Activated CD4-positive, alpha-beta T cell treated with anti-CD3 and anti-CD28 coated beads for 36 hours (primary cell): ENCODE results near the gene SLC25A21. TPM values are rescaled to one million over a fixed set of nuclear protein-coding genes. Genes with fewer than 3 reads are reported as not detected.

Experiments
- ATAC-seq: fragments of 200-7000 bp; cut with Tn5 transposase; one replicate; pipeline ENCODE4 v1.10.0; 2021; ENCODE audit warnings: mild to moderate bottlenecking, moderate library complexity
- CTCF ChIA-PET: fragments of 350-600 bp; sonication (Branson Sonifier 250); formaldehyde crosslinking; loops from one replicate; lab custom pipeline; 2021; ENCODE audit warnings: antibody characterized with exemption; lab: Charles Lee
- POLR2A ChIA-PET: fragments of 350-600 bp; sonication (Branson Sonifier 250); formaldehyde crosslinking; loops from one replicate; lab custom pipeline; 2021; ENCODE audit warnings: antibody characterized with exemption, inconsistent platforms; lab: Charles Lee
- DNase-seq: peaks from one replicate; pipeline ENCODE4 v3.0.0-alpha.2; 2020
- H3K27ac Mint-ChIP-seq: one replicate; pipeline ENCODE4 v1.8.0; 2021; ENCODE audit warnings: mixed read lengths
- H3K27me3 Mint-ChIP-seq: one replicate; pipeline ENCODE4 v1.8.0; 2021; ENCODE audit warnings: mixed read lengths
- H3K36me3 Mint-ChIP-seq: one replicate; pipeline ENCODE4 v1.8.0; 2021; ENCODE audit warnings: low read depth, mixed read lengths
- H3K4me1 Mint-ChIP-seq: one replicate; pipeline ENCODE4 v1.8.0; 2021; ENCODE audit warnings: mixed read lengths
- H3K4me3 Mint-ChIP-seq: one replicate; pipeline ENCODE4 v1.8.0; 2021; ENCODE audit warnings: mild to moderate bottlenecking, moderate library complexity, mixed read lengths
- H3K9me3 Mint-ChIP-seq: one replicate; pipeline ENCODE4 v1.8.0; 2021; ENCODE audit warnings: low read depth, mixed read lengths
- intact Hi-C, 2 experiments: fragments of 100-400 bp; cut with DNase I in 1 of 2; cut with micrococcal nuclease in 1 of 2; formaldehyde crosslinking; loops; one replicate each; pipeline versions ENCODE4 v1.14.2 to v1.15.1; 2022 to 2024; cut with DNase I, micrococcal nuclease
- total RNA-seq, 2 experiments: library from RNA; stranded (reverse); gene quantifications; one replicate each; pipeline ENCODE4 v1.2.3, GENCODE V29; 2021

SLC25A21 gene
- total RNA-seq, 2 experiments from 2014 or later: not detected

DNA sequence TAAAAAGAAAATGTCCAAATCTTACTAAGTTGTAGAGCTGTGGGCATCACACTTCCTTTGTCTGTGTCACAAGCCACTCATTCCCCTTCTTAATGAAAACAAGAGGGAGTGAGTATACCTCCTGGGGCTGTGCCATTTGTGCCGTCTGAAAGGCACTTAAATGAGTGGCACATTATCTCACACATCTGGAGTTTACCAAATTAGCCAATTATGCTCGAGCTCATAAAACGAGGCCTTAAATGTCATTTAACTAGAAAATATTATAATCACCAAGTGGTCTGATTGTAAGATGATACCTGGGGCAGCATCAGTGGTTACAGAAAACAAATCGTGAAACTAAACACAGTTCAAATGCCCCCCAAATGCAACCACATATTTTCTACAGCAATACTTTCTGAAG lies 364.7 kb downstream of the SLC25A21 start:
- CTCF ChIA-PET: no interaction called here
- no peaks in the 10 kb centered on the region for H3K9me3 Mint-ChIP-seq
- H3K4me1 Mint-ChIP-seq: no peaks in the 10 kb centered on the region
- DNase-seq: no peak
- no peak overlapping the region for H3K4me3 Mint-ChIP-seq
- no peak overlapping the region for H3K27ac Mint-ChIP-seq
- peaks cover 2% of the 10 kb centered on the region for H3K27me3 Mint-ChIP-seq
- no peak for ATAC-seq
- POLR2A ChIA-PET: no interaction called here
- H3K36me3 Mint-ChIP-seq: no peaks in the 10 kb centered on the region
- intact Hi-C loops: no loop called here

DNA sequence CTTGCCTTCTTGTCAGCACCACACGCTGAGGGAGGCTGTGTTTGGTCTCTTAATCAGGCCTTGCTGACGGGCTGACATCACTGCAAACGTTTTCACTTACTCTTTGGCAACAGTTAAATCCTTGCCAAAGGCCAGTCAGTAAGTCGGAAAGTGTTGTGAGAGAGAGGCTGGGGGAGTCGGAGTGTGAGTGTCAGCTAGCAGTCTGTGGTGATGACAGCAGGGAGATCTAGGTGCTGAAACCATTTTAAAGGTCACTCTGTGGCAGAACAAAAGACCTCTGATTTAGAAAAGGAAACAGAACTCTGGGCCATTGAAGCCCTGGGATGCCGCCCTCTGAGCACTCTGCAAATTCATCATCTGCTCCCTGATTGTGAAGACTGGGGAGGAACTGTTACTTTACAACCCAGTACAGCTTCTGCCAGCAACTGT lies 367.3 kb downstream of the SLC25A21 start:
- H3K27ac Mint-ChIP-seq: no peak overlapping the region
- H3K4me1 Mint-ChIP-seq: no peaks in the 10 kb centered on the region
- no peak for DNase-seq
- peaks cover 2% of the 10 kb centered on the region for H3K27me3 Mint-ChIP-seq
- H3K36me3 Mint-ChIP-seq: no peaks in the 10 kb centered on the region
- intact Hi-C loops: no loop called here
- no peak for ATAC-seq
- CTCF ChIA-PET: no interaction called here
- H3K4me3 Mint-ChIP-seq: no peak overlapping the region
- no peaks in the 10 kb centered on the region for H3K9me3 Mint-ChIP-seq
- POLR2A ChIA-PET: no interaction called here

DNA sequence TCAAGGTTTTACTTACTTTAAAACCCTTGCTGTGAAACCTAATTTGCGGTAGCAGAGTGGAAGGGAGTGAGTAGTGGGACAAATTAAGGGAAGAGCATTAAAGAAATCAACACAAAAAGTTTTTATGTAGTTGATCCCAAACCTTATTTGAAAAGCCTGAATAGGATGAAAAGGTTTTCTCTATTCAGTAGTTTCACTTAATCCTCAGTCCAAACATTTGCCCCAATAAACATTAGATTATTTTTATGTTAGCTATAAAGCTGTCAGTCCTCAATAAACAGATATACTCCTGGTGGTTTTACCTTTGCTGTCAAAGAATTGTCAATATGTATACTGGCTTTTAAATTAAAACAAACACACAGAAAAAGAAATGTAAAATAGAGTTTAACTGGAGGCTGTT lies 374.8 kb downstream of the SLC25A21 start:
- no peak for ATAC-seq
- H3K4me3 Mint-ChIP-seq: no peak overlapping the region
- no peak for DNase-seq
- H3K36me3 Mint-ChIP-seq: no peaks in the 10 kb centered on the region
- intact Hi-C loops: no loop called here
- H3K27me3 Mint-ChIP-seq: peaks cover 3% of the 10 kb centered on the region
- no peaks in the 10 kb centered on the region for H3K4me1 Mint-ChIP-seq
- H3K27ac Mint-ChIP-seq: no peak overlapping the region
- ChIA-PET CTCF (no interaction called here), POLR2A (no interaction called here)
- no peaks in the 10 kb centered on the region for H3K9me3 Mint-ChIP-seq

DNA sequence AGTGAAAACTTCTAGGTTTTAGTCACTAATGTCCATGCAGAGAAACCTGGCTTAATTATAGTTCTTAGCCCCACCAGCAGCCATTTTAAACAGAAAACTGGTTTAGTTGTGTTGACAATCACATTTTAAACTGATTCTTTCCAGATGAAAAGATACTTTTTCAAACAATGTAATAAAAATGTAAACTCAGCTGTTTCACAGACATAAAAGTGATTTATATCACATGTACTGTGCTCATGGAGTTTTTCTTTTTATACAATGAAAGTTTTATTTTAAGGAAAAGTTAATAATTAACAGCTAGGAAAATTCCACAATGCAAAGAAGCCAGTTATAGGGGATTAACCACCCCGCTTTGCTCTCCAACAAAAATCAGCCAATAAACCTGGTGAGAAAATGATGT lies 381.0 kb downstream of the SLC25A21 start:
- Mint-ChIP-seq H3K27me3 (peaks cover 3% of the 10 kb centered on the region), H3K4me1 (no peaks in the 10 kb centered on the region), H3K27ac (no peak overlapping the region), H3K9me3 (no peaks in the 10 kb centered on the region), H3K4me3 (no peak overlapping the region), H3K36me3 (no peaks in the 10 kb centered on the region)
- intact Hi-C loops: no loop called here
- POLR2A ChIA-PET: no interaction called here
- CTCF ChIA-PET: no interaction called here
- no peak for DNase-seq
- ATAC-seq: no peak

DNA sequence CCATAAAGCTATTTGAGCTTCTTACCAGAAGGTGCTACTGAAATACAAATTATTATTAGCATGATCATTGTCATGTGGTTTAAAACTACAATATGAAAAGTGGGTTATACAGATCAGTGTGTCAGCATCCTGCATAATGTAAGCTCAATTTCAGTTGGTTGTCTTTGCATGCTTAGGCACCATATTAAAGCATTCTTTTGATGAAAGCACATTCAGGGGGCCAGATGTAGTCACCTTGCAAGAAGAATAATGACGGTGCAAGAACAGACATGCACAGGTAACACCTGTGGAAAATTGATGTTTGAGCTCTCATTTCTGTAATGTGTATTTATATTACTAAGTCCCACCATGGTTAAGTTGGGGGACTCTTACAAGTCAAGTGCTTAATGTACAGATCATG lies 386.9 kb downstream of the SLC25A21 start:
- Mint-ChIP-seq H3K27me3 (no peaks in the 10 kb centered on the region), H3K27ac (no peak overlapping the region), H3K4me3 (no peak overlapping the region), H3K4me1 (no peaks in the 10 kb centered on the region), H3K36me3 (no peaks in the 10 kb centered on the region), H3K9me3 (peaks cover 11% of the 10 kb centered on the region)
- intact Hi-C loops: no loop called here
- no peak for ATAC-seq
- ChIA-PET CTCF (interaction anchor here (1.0 kb wide), 2 partner anchors 11 to 233 kb away, joined by 3 read pairs; no protein-coding TSS in a partner anchor), POLR2A (no interaction called here)
- no peak for DNase-seq

DNA sequence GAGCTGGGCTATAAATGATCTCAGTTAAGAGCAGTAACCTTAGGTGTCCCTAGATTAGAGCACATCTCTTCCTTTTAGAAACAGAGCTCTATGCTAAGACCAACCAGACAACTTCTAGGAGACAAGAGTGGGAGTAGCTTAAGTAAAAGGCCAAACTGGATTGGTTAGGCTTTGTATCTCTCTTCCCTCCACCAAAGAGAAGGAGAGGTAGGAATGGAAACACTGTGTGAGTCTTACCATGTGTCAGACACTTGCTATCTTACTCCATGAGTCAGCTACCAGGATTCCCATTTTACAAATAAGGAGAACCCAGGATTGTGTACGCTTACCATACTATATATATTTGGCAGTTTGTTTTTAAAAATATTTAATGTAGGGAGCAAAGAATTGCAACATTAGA lies 387.9 kb downstream of the SLC25A21 start:
- peaks cover 11% of the 10 kb centered on the region for H3K9me3 Mint-ChIP-seq
- no peak for ATAC-seq
- no peak overlapping the region for H3K4me3 Mint-ChIP-seq
- H3K27me3 Mint-ChIP-seq: no peaks in the 10 kb centered on the region
- no peak for DNase-seq
- intact Hi-C loops: no loop called here
- H3K4me1 Mint-ChIP-seq: no peaks in the 10 kb centered on the region
- POLR2A ChIA-PET: no interaction called here
- H3K27ac Mint-ChIP-seq: no peak overlapping the region
- CTCF ChIA-PET: no interaction called here
- no peaks in the 10 kb centered on the region for H3K36me3 Mint-ChIP-seq

DNA sequence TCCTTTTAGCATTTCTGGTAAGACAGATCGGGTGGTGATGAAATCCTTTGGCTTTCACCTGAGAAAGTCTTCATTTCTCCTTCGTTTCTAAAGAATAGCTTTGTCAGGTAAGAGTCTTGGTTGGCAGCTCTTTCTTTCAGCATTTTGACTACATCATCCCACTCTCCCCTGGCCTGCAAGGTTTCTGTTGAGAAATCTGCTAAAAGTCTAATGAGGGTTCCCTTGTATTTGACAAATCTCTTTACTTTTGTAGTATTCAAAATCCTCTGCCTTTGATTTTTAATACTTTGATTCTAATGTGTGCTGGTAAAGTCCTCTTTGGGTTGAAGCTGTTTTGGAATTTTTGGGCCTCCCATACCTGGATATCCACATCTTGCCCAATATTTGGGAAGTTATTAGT lies 390.5 kb downstream of the SLC25A21 start:
- intact Hi-C loops: no loop called here
- H3K27me3 Mint-ChIP-seq: no peaks in the 10 kb centered on the region
- no peak overlapping the region for H3K27ac Mint-ChIP-seq
- H3K36me3 Mint-ChIP-seq: no peaks in the 10 kb centered on the region
- H3K4me1 Mint-ChIP-seq: no peaks in the 10 kb centered on the region
- DNase-seq (no peak), ATAC-seq (no peak)
- POLR2A ChIA-PET: no interaction called here
- CTCF ChIA-PET: no interaction called here
- H3K4me3 Mint-ChIP-seq: no peak overlapping the region
- H3K9me3 Mint-ChIP-seq: peaks cover 15% of the 10 kb centered on the region

DNA sequence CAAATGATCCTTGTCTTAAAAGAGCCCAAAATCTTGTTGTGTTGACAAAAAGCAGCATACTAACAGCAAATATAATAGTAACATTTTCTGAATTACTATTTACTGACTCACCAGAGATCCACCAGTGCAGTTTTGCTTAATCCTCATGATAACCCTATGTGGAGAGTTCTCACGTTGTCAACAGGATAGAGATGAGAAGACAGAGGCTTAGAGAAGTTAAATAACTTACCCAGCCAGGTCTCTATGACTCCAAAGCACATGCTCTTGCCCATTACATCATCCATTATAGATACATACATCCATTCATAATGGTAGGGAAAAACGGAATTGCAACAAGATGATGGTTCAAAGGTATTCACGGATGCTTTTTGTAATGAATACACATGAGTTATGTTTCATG lies 398.8 kb downstream of the SLC25A21 start:
- no peaks in the 10 kb centered on the region for H3K4me1 Mint-ChIP-seq
- ChIA-PET POLR2A (no interaction called here), CTCF (no interaction called here)
- DNase-seq (no peak), ATAC-seq (no peak)
- H3K27me3 Mint-ChIP-seq: no peaks in the 10 kb centered on the region
- H3K27ac Mint-ChIP-seq: no peak overlapping the region
- H3K9me3 Mint-ChIP-seq: peaks cover 7% of the 10 kb centered on the region
- no peaks in the 10 kb centered on the region for H3K36me3 Mint-ChIP-seq
- intact Hi-C loops: no loop called here
- H3K4me3 Mint-ChIP-seq: no peak overlapping the region

DNA sequence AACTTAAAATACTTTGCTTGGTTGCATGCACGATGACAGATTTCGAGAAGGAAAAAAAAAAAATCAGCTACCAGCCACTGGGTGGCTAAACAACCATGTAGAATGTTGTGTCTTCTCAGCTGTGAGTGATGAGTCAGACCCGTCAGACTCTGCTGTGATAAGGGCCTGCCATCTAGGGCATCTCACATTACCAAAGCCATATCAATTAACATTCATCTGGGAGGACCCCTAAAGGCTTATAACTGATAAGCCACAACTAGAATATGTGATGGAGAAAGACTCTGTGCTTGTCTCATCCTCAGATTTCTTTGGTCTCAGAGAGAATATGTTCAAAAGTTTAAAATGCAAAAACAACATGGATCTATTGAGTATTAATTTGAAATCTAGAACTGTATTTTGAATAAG lies 399.3 kb downstream of the SLC25A21 start:
- POLR2A ChIA-PET: no interaction called here
- no peak overlapping the region for H3K27ac Mint-ChIP-seq
- H3K4me3 Mint-ChIP-seq: no peak overlapping the region
- H3K27me3 Mint-ChIP-seq: no peaks in the 10 kb centered on the region
- H3K9me3 Mint-ChIP-seq: peaks cover 6% of the 10 kb centered on the region
- intact Hi-C loops: no loop called here
- H3K4me1 Mint-ChIP-seq: no peaks in the 10 kb centered on the region
- no peaks in the 10 kb centered on the region for H3K36me3 Mint-ChIP-seq
- no peak for ATAC-seq
- no peak for DNase-seq
- CTCF ChIA-PET: no interaction called here

DNA sequence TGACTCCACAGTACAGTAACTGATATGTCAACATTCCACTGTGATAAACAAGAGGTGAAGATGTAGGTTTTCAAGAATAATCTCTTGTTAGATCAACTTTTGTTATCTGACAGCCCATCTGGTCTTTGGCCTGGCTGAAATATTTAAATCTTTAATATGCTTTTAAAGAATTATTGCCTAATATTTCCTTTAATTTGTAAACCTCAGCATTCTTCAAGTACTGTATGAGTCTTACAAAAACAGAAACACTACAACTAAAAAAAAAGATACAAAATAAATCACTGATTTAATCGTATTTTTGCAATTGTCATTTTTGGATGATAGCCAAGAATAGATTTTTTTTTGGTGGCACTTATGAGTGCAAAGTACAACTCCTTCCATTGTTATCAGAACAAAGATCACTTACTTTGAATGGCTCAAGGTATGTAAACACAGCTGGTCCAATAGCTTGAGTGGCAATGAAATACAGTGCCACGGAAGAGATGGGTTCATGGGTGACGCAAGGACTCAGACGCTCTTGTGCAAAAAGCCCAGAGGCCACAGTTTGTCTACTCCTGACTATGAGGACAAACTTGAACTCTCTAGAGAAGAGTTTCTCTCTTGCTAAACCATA lies 401.3 kb downstream of the SLC25A21 start:
- Mint-ChIP-seq H3K4me3 (no peak overlapping the region), H3K27me3 (no peaks in the 10 kb centered on the region), H3K4me1 (no peaks in the 10 kb centered on the region), H3K9me3 (no peaks in the 10 kb centered on the region), H3K27ac (no peak overlapping the region), H3K36me3 (no peaks in the 10 kb centered on the region)
- intact Hi-C loops: no loop called here
- POLR2A ChIA-PET: no interaction called here
- no peak for DNase-seq
- no peak for ATAC-seq
- CTCF ChIA-PET: no interaction called here

DNA sequence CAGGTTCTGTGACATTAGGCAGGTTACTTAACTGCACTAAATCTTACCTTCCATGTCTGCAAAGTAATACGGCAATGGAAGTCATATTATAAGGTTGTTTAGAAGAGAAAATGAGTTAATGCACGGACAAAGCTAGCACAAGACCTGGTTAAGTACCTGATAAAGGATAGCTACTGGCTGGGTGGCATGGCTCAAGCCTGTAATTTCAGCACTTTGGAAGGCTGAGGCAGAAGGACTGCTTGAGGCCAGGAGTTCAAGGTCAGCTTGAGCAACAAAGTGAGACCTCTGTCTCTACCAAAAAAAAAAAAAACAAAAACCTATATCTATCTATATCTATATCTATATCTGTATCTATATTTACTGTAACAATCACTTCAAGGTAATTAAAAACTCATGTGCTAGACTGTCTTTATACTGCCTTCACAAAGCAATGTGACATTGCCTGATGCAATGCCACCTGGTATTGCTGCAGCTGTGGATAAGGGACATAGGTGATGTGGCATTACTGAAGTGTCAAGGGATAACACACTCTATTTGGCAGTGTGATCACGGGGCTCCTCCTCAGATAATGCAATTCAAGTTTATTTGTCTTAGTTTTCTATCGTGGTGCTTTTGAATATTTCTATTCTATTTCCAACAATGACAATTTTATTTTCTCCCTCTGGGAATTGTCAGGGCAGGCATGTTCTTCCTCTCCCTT lies 403.6 kb downstream of the SLC25A21 start:
- H3K27ac Mint-ChIP-seq: no peak overlapping the region
- no peaks in the 10 kb centered on the region for H3K36me3 Mint-ChIP-seq
- H3K4me1 Mint-ChIP-seq: no peaks in the 10 kb centered on the region
- ChIA-PET POLR2A (no interaction called here), CTCF (no interaction called here)
- H3K4me3 Mint-ChIP-seq: no peak overlapping the region
- no peaks in the 10 kb centered on the region for H3K9me3 Mint-ChIP-seq
- intact Hi-C loops: no loop called here
- no peaks in the 10 kb centered on the region for H3K27me3 Mint-ChIP-seq
- DNase-seq (no peak), ATAC-seq (no peak)

DNA sequence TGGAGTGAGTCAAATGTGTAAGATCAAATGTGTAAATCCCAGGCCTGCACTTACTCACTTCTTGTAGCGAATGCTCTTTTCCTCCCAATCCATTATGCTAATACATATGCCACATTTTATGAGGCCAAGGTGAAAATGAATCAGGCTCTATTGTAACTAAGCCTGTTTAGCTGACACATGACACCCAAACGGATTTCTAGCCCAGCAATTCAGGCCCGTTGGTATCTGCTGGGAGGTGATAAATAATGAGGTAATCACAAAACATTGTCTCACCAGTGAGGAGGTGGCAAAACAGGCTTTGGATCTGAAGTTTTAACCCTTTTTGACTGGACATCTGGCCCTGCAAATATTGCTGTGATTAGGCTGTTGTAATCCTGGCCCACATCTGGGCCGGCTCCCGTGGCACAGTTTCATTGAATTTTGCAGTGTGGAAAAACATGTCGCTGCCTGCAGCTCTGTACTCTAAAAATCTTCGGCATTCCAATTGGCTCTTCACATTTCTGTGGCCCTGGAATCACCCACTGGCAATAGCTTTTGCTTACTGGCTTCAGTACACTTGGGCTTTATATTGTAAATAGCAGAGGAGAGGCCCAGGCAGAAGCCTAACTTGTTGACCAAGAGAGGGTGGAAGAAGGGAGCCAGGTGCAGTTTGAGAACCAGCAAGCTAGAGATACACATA lies 404.7 kb downstream of the SLC25A21 start:
- H3K27ac Mint-ChIP-seq: no peak overlapping the region
- H3K27me3 Mint-ChIP-seq: no peaks in the 10 kb centered on the region
- no peaks in the 10 kb centered on the region for H3K9me3 Mint-ChIP-seq
- no peaks in the 10 kb centered on the region for H3K36me3 Mint-ChIP-seq
- H3K4me1 Mint-ChIP-seq: no peaks in the 10 kb centered on the region
- DNase-seq (no peak), ATAC-seq (no peak)
- H3K4me3 Mint-ChIP-seq: no peak overlapping the region
- ChIA-PET CTCF (interaction anchor here (0.6 kb wide), 1 partner anchor 122 kb away, joined by 3 read pairs; no protein-coding TSS in a partner anchor), POLR2A (no interaction called here)
- intact Hi-C loops: no loop called here
